Activated CD8-positive, alpha-beta memory T cell treated with anti-CD3 and anti-CD28 coated beads, Interleukin-2, amount 10 ng/mL, durations not matched to agents 7 days and 5 days (primary cell): ENCODE data around the gene PLXND1. TPM values are rescaled to one million over a fixed set of nuclear protein-coding genes. Genes with fewer than 3 reads are reported as not detected.

Source experiments
- total RNA-seq, 2 experiments: library from RNA; stranded (reverse); gene quantifications; one replicate each; pipeline ENCODE4 v1.2.3, GENCODE V29; 2021

The PLXND1 gene
- total RNA-seq, 2 experiments from 2014 or later, result 1.1 to 3.0 TPM

Other genes with a start within 250 kb of the PLXND1 start
- gene EFCAB12, start 178.0 kb downstream of the PLXND1 start, total RNA-seq, result 1 to 10 TPM in 1 of 2 experiments, under 1 TPM in 1; 0.56 to 1.4 TPM
- gene MBD4, start 166.7 kb downstream of the PLXND1 start, total RNA-seq, result 10 to 100 TPM; 51.9 to 52.0 TPM
- 10 to 100 TPM; 15.6 to 34.0 TPM for gene IFT122, start 166.5 kb downstream of the PLXND1 start, total RNA-seq
- gene RHO, start 78.0 kb downstream of the PLXND1 start, total RNA-seq, result not detected
- not detected for gene H1-8, start 63.5 kb downstream of the PLXND1 start, total RNA-seq